OCI-LY7 (cell line): Measurements from ENCODE around the gene PKM.

Experiments used
- EZH2phosphoT487 ChIP-seq: fragments of 200-600 bp; sonication (generic); IDR thresholded peaks from 2 replicates; pipeline ENCODE4 v1.6.1; 2018; ENCODE audit warnings: low read depth, borderline replicate concordance, mild to moderate bottlenecking, mixed run types, antibody characterized with exemption, low read length, moderate library complexity, mixed read lengths
- TF ChIP-seq, protein P1 (sequence below): fragments of 200-600 bp; sonication (generic); conservative IDR thresholded peaks from 2 replicates; pipeline ENCODE4 v1.5.1; 2014; ENCODE audit warnings: mild to moderate bottlenecking, antibody characterized with exemption, low read length, moderate library complexity, mixed read lengths

DNA sequence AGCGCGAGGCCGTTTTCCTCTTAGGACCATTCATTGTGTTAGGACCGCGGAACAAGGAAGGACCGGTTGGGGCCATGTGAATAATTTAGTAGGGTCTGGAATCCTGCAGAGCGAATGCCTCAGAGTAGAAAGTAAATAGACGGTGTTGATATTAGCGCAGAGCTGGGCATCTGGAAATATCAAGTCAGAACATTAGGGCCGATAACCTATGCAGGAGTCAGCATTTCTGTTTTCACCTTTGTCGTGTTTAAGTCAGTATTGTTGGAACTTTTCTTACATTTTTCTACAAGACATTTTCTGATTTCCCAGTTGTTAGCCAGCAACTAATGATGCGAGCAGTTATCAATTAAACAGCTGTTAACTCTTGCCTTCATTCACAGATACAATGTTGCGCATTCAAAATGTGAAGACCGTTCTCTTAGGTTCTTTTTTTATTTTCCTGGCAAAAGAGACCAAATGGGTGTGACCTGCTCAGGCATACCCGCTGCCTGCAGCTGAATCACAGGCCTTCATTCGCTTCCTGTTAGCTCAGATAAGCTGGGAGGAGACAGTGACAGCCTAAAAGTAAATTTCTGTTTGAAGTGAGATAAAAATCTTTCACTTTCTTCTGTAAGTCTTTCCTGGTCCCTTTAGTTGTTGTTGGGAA lies 966 bp upstream of the PKM start:
- TF ChIP-seq, protein P1, sequence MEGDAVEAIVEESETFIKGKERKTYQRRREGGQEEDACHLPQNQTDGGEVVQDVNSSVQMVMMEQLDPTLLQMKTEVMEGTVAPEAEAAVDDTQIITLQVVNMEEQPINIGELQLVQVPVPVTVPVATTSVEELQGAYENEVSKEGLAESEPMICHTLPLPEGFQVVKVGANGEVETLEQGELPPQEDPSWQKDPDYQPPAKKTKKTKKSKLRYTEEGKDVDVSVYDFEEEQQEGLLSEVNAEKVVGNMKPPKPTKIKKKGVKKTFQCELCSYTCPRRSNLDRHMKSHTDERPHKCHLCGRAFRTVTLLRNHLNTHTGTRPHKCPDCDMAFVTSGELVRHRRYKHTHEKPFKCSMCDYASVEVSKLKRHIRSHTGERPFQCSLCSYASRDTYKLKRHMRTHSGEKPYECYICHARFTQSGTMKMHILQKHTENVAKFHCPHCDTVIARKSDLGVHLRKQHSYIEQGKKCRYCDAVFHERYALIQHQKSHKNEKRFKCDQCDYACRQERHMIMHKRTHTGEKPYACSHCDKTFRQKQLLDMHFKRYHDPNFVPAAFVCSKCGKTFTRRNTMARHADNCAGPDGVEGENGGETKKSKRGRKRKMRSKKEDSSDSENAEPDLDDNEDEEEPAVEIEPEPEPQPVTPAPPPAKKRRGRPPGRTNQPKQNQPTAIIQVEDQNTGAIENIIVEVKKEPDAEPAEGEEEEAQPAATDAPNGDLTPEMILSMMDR = no peak
- no peak for TF ChIP-seq EZH2phosphoT487
